Immature natural killer cell (primary cell): ENCODE results near the gene CLSTN3. TPM values are rescaled to one million over a fixed set of nuclear protein-coding genes. Genes with fewer than 3 reads are reported as not detected.

Experiments used
- DNase-seq, 3 donors: peaks; one replicate each; pipeline ENCODE4 v3.0.0; 2022; ENCODE audit warnings: mixed read lengths in 1 of 3
- H3K27ac Mint-ChIP-seq, 6 donors: one replicate each; pipeline ENCODE4 v1.8.0; 2020; ENCODE audit warnings: mixed read lengths in 6 of 6, mild to moderate bottlenecking in 5 of 6, inconsistent platforms in 4 of 6, moderate library complexity in 3 of 6
- H3K27me3 Mint-ChIP-seq, 3 donors: one replicate each; pipeline ENCODE4 v1.8.0; 2020 to 2021; ENCODE audit warnings: low read depth in 3 of 3, mild to moderate bottlenecking in 3 of 3, mixed read lengths in 3 of 3, moderate library complexity in 3 of 3, inconsistent platforms in 1 of 3
- H3K36me3 Mint-ChIP-seq, 3 donors: one replicate each; pipeline ENCODE4 v1.8.0; 2020; ENCODE audit warnings: mixed read lengths in 3 of 3, inconsistent platforms in 2 of 3, mild to moderate bottlenecking in 2 of 3
- H3K4me1 Mint-ChIP-seq, 2 donors: one replicate each; pipeline ENCODE4 v1.8.0; 2020; ENCODE audit warnings: inconsistent platforms in 2 of 2, mild to moderate bottlenecking in 2 of 2, mixed read lengths in 2 of 2, moderate library complexity in 1 of 2
- H3K4me3 Mint-ChIP-seq, 5 donors: one replicate each; pipeline ENCODE4 v1.8.0; 2020; ENCODE audit warnings: mild to moderate bottlenecking in 5 of 5, mixed read lengths in 5 of 5, inconsistent platforms in 3 of 5, moderate library complexity in 3 of 5
- H3K9me3 Mint-ChIP-seq, 6 donors: one replicate each; pipeline ENCODE4 v1.8.0; 2020; ENCODE audit warnings: mild to moderate bottlenecking in 6 of 6, mixed read lengths in 6 of 6, inconsistent platforms in 4 of 6, moderate library complexity in 3 of 6
- polyA plus RNA-seq, 3 donors: library from polyadenylated mRNA; unstranded; fragments of 300-500 nt; fragmentation: Illumina TruSeq; gene quantifications; one replicate each; pipeline ENCODE4 v1.2.3, GENCODE V29; 2021

The CLSTN3 gene
- polyA plus RNA-seq, 3 donors from 2014 or later = 7.6 to 18.9 (median 13.8) TPM

GRCh38 chr12:7207866-7208625, 77.9 kb downstream of the CLSTN3 start:
- Mint-ChIP-seq H3K4me3 (no peak overlapping the region), H3K36me3 (peaks cover 60 to 83% (median 76%) of the 10 kb centered on the region in 3 donors), H3K27me3 (peaks cover 0 to 2% (median 1%) of the 10 kb centered on the region in 3 donors), H3K9me3 (peaks cover 0 to 8% (median 5%) of the 10 kb centered on the region in 6 donors), H3K4me1 (no peaks in the 10 kb centered on the region), H3K27ac (no peak overlapping the region)
- no peak for DNase-seq

Other genes with a start within 250 kb of the CLSTN3 start
- 1 to 10 TPM; 2.3 to 4.4 (median 2.4) TPM for gene LRRC23, start 225.5 kb upstream of the CLSTN3 start, polyA plus RNA-seq
- 1 to 10 TPM; 2.0 to 6.5 (median 3.8) TPM for gene ENO2, start 215.8 kb upstream of the CLSTN3 start, polyA plus RNA-seq
- 1 to 10 TPM in 2 of 3 donors, not detected in 1; 1.0 to 2.1 TPM for gene ATN1, start 202.4 kb upstream of the CLSTN3 start, polyA plus RNA-seq
- not detected for gene RNU7-1, start 186.6 kb upstream of the CLSTN3 start, polyA plus RNA-seq
- 100 to 1,000 TPM in 2 of 3 donors, 10 to 100 TPM in 1; 83.7 to 315 (median 170) TPM for gene C12orf57, start 186.3 kb upstream of the CLSTN3 start, polyA plus RNA-seq
- 100 to 1,000 TPM; 231 to 513 (median 294) TPM for gene PTPN6, start 179.0 kb upstream of the CLSTN3 start, polyA plus RNA-seq
- 100 to 1,000 TPM; 121 to 141 (median 136) TPM for gene PHB2, start 159.7 kb upstream of the CLSTN3 start, polyA plus RNA-seq
- 10 to 100 TPM; 46.2 to 83.8 (median 65.5) TPM for gene EMG1, start 159.5 kb upstream of the CLSTN3 start, polyA plus RNA-seq
- 10 to 100 TPM; 18.4 to 39.2 (median 34.8) TPM for gene LPCAT3, start 111.9 kb upstream of the CLSTN3 start, polyA plus RNA-seq
- not detected for gene C1S, start 69.7 kb upstream of the CLSTN3 start, polyA plus RNA-seq
- 1 to 10 TPM in 1 of 3 donors, under 1 TPM in 1, not detected in 1; 0.98 to 3.9 TPM for gene C1R, start 37.9 kb upstream of the CLSTN3 start, polyA plus RNA-seq
- gene C1RL, start 21.2 kb upstream of the CLSTN3 start, polyA plus RNA-seq = 10 to 100 TPM in 1 of 3 donors, 1 to 10 TPM in 1, under 1 TPM in 1; 0.75 to 10.5 (median 8.5) TPM
- gene RBP5, start 1.5 kb upstream of the CLSTN3 start, polyA plus RNA-seq = not detected
- 10 to 100 TPM; 11.9 to 22.6 (median 17.1) TPM for gene PEX5, start 59.3 kb downstream of the CLSTN3 start, polyA plus RNA-seq
- not detected for gene ACSM4, start 173.7 kb downstream of the CLSTN3 start, polyA plus RNA-seq